GM23338 (cell line): ENCODE results near the gene SPDYE1. TPM values are rescaled to one million over a fixed set of nuclear protein-coding genes. Genes with fewer than 3 reads are reported as not detected.
"Not testable (repeated sequence)": the region's sequence is repeated elsewhere in the genome, so short reads cannot be mapped to it uniquely, and the experiment has no call there.

ENCODE experiments used
- ATAC-seq: fragments of 200-7000 bp; cut with Tn5 transposase; 3 replicates; pipeline ENCODE4 v1.9.1; 2020
- DNase-seq: peaks from one replicate; pipeline ENCODE4 v3.0.0-alpha.2; 2015; ENCODE audit warnings: low spot score
- H2AFZ ChIP-seq: fragments of 200-600 bp; sonication (generic); 2 replicates; pipeline ENCODE4 v1.8.0; 2016; ENCODE audit warnings: antibody characterized with exemption, mild to moderate bottlenecking, moderate library complexity
- H3F3A ChIP-seq: fragments of 200-600 bp; sonication (generic); replicated peaks from 2 replicates; pipeline ENCODE4 v1.8.0; 2017; ENCODE audit warnings: antibody characterized with exemption, mixed run types, low read depth
- H3K27ac ChIP-seq: fragments of 200-600 bp; sonication (generic); 2 replicates; pipeline ENCODE4 v1.6.1; 2016; ENCODE audit warnings: low read depth
- H3K27me3 ChIP-seq: fragments of 200-600 bp; sonication (generic); 2 replicates; pipeline ENCODE4 v1.8.0; 2016; ENCODE audit warnings: mild to moderate bottlenecking, mixed run types, moderate library complexity; ENCODE audit not compliant: insufficient read depth
- H3K36me3 ChIP-seq: fragments of 200-600 bp; sonication (generic); 2 replicates; pipeline ENCODE4 v1.8.0; 2016; ENCODE audit warnings: mild to moderate bottlenecking; ENCODE audit not compliant: insufficient read depth
- H3K4me1 ChIP-seq: fragments of 200-600 bp; sonication (generic); 2 replicates; pipeline ENCODE4 v1.8.0; 2016; ENCODE audit warnings: mild to moderate bottlenecking, moderate library complexity; ENCODE audit not compliant: insufficient read depth
- H3K4me2 ChIP-seq: fragments of 200-600 bp; sonication (generic); 2 replicates; pipeline ENCODE4 v1.7.1; 2017; ENCODE audit warnings: mixed run types
- H3K4me3 ChIP-seq: fragments of 200-600 bp; sonication (generic); 2 replicates; pipeline ENCODE4 v1.6.1; 2016; ENCODE audit warnings: mixed run types
- H3K79me2 ChIP-seq: fragments of 200-600 bp; sonication (generic); replicated peaks from 2 replicates; pipeline ENCODE4 v1.8.0; 2017; ENCODE audit warnings: mild to moderate bottlenecking; ENCODE audit not compliant: insufficient read depth
- H3K9me2 ChIP-seq: fragments of 200-600 bp; sonication (generic); 2 replicates; pipeline ENCODE4 v1.8.0; 2017; ENCODE audit not compliant: insufficient read depth
- H4K20me1 ChIP-seq: fragments of 200-600 bp; sonication (generic); replicated peaks from 2 replicates; pipeline ENCODE4 v1.8.0; 2017; ENCODE audit warnings: mild to moderate bottlenecking; ENCODE audit not compliant: insufficient read depth
- H3K27ac Mint-ChIP-seq: 2 replicates; pipeline ENCODE4 v1.8.0; 2020; ENCODE audit warnings: inconsistent platforms, mild to moderate bottlenecking, moderate library complexity, mixed read lengths
- H3K27me3 Mint-ChIP-seq: 3 replicates; pipeline ENCODE4 v1.8.0; 2022; ENCODE audit warnings: low read depth, mild to moderate bottlenecking, moderate library complexity, mixed read lengths, inconsistent platforms; ENCODE audit not compliant: insufficient read depth, poor library complexity
- H3K36me3 Mint-ChIP-seq: 3 replicates; pipeline ENCODE4 v1.8.0; 2021; ENCODE audit warnings: low read depth, mild to moderate bottlenecking, inconsistent platforms, moderate library complexity, mixed read lengths
- H3K4me1 Mint-ChIP-seq: 3 replicates; pipeline ENCODE4 v1.8.0; 2020; ENCODE audit warnings: mild to moderate bottlenecking, inconsistent platforms, mixed read lengths
- H3K4me3 Mint-ChIP-seq: 3 replicates; pipeline ENCODE4 v1.8.0; 2021; ENCODE audit warnings: moderate library complexity, mild to moderate bottlenecking, inconsistent platforms, mixed read lengths
- H3K9me3 Mint-ChIP-seq: 3 replicates; pipeline ENCODE4 v1.8.0; 2020; ENCODE audit warnings: moderate library complexity, mild to moderate bottlenecking, inconsistent platforms, mixed read lengths
- CREB1 ChIP-seq: fragments of 250-450 bp; sonication (Bioruptor Pico); IDR thresholded peaks from 2 replicates; pipeline ENCODE4 v1.5.0; 2020; ENCODE audit warnings: low read depth, mild to moderate bottlenecking, moderate library complexity
- EZH2 ChIP-seq: fragments of 200-600 bp; sonication (generic); IDR thresholded peaks from one replicate; pipeline ENCODE4 v1.8.0; 2017; ENCODE audit warnings: antibody characterized with exemption, mild to moderate bottlenecking, low read depth; ENCODE audit not compliant: unreplicated experiment
- JUNB ChIP-seq: IDR thresholded peaks from one replicate; pipeline ENCODE4 v1.6.1; 2016; ENCODE audit warnings: antibody characterized with exemption; ENCODE audit not compliant: unreplicated experiment
- POLR2AphosphoS5 ChIP-seq: IDR thresholded peaks from 2 replicates; pipeline ENCODE4 v1.6.1; 2016; ENCODE audit warnings: antibody characterized with exemption, low read depth
- long read RNA-seq: library from polyadenylated mRNA; unstranded; transcript quantifications from one replicate; pipeline ENCODE4 v2.0.0, GENCODE V29; 2020; ENCODE audit not compliant: unreplicated experiment
- polyA plus RNA-seq: library from polyadenylated mRNA; unstranded; fragments of >200 nt; fragmentation: Nextera tagmentation; extraction: Ambion mirVana; gene quantifications from 2 replicates; pipeline ENCODE4 v1.2.1, GENCODE V29; 2016
- total RNA-seq: library from RNA; depleted of rRNA; stranded (reverse); fragments of >200 nt; shearing (Covaris generic); gene quantifications from 2 replicates; pipeline ENCODE4 v1.2.3, GENCODE V29; 2014; rRNA removed
- TF ChIP-seq, protein P1 (sequence below), 2 experiments: fragments of 200-600 bp in 1 of 2; sonication (generic) in 1 of 2; conservative IDR thresholded peaks; 2 replicates each; pipeline versions ENCODE4 v1.5.1 to v1.6.1; 2016 to 2017; ENCODE audit warnings: antibody characterized with exemption in 2 of 2, low read depth in 2 of 2, mild to moderate bottlenecking in 2 of 2, moderate library complexity in 1 of 2
- TF ChIP-seq, protein P2 (sequence below): IDR thresholded peaks from 2 replicates; pipeline ENCODE4 v1.6.1; 2016; ENCODE audit warnings: antibody characterized with exemption
- TF ChIP-seq, protein P3 (sequence below): fragments of 250-450 bp; sonication (Bioruptor Pico); IDR thresholded peaks from 2 replicates; pipeline ENCODE4 v1.5.0; 2020; ENCODE audit warnings: mild to moderate bottlenecking, moderate library complexity

Gene SPDYE1, protein sequence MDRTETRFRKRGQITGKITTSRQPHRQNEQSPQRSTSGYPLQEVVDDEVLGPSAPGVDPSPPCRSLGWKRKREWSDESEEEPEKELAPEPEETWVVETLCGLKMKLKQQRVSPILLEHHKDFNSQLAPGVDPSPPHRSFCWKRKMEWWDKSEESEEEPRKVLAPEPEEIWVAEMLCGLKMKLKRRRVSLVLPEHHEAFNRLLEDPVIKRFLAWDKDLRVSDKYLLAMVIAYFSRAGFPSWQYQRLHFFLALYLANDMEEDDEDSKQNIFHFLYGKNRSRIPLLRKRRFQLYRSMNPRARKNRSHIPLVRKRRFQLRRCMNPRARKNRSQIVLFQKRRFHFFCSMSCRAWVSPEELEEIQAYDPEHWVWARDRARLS
- total RNA-seq (not detected in 2 replicates), polyA plus RNA-seq (1.4 and 1.6 TPM in 2 replicates)
- long read RNA-seq = 0 reads

DNA sequence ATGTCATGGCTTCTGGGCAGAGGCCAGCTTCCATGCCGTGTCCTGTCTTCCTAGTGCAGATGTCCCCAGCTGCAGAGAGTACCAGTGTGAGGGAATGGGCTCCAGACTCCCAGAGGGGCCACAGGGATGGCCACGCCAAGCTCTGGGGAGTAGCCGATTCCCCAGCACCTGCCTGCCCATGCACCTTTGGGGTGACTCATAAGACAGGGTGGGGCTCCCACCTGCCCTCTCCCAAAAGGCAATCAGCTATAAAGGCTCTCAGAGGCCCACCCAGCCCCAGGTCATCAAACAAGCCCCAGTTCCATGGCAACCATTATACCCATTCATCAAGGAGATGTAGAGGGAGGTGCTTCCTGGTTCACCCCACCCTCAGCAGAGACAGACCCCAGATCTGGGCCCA lies at the start of gene SPDYE1:
Gene SPDYE1, plus strand, starts transcription at position 366 of the 400 bp plus-strand sequence. CDS start 2,053 bp downstream, outside the sequence.
- not testable (repeated sequence) for H3K27ac ChIP-seq, H3K36me3 ChIP-seq, H3K27me3 Mint-ChIP-seq, H3K79me2 ChIP-seq, H3K27me3 ChIP-seq, ATAC-seq, DNase-seq, H3K9me3 Mint-ChIP-seq, H3F3A ChIP-seq, H3K27ac Mint-ChIP-seq, H3K4me3 Mint-ChIP-seq, H4K20me1 ChIP-seq, H3K9me2 ChIP-seq, H3K4me2 ChIP-seq, H3K4me1 ChIP-seq, H3K36me3 Mint-ChIP-seq, H3K4me3 ChIP-seq, H3K4me1 Mint-ChIP-seq, H2AFZ ChIP-seq

DNA sequence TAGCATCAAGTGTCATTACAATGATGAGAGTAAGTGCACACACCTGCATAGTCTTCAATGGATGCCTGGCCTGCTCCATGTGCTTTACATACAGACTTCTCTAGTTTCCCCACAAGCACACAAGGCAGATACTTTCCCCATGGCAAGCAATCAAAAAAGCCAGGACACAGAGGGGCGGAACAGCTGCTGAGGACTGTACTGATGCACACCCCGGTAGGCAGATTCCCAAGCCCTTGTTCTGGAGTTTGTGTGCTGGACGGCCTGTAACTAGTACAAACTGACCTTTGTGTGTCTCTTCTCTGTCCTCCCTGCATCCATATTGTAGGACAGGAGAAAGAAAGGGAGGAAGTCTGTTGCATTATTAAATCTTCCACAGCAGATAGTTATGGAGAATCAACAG lies 45.7 kb upstream of the SPDYE1 start:
- DNase-seq (no peak), ATAC-seq (no peak)
- H3K27ac Mint-ChIP-seq = no peak overlapping the region
- H3K9me3 Mint-ChIP-seq = no peaks in the 10 kb centered on the region
- H4K20me1 ChIP-seq = no peaks in the 10 kb centered on the region
- H3K36me3 Mint-ChIP-seq = 0 out of 3 replicates have a peak, but pooled peaks cover 3% of the 10 kb centered on the region
- H3K4me3 ChIP-seq = no peak overlapping the region
- no peak overlapping the region for H2AFZ ChIP-seq
- peaks cover 11% of the 10 kb centered on the region; the same call in 2 of the 3 replicates for H3K4me1 Mint-ChIP-seq
- no peak for TF ChIP-seq JUNB
- TF ChIP-seq POLR2AphosphoS5 = no peak
- no peak for TF ChIP-seq CREB1
- TF ChIP-seq EZH2 = no peak
- TF ChIP-seq, protein P1, sequence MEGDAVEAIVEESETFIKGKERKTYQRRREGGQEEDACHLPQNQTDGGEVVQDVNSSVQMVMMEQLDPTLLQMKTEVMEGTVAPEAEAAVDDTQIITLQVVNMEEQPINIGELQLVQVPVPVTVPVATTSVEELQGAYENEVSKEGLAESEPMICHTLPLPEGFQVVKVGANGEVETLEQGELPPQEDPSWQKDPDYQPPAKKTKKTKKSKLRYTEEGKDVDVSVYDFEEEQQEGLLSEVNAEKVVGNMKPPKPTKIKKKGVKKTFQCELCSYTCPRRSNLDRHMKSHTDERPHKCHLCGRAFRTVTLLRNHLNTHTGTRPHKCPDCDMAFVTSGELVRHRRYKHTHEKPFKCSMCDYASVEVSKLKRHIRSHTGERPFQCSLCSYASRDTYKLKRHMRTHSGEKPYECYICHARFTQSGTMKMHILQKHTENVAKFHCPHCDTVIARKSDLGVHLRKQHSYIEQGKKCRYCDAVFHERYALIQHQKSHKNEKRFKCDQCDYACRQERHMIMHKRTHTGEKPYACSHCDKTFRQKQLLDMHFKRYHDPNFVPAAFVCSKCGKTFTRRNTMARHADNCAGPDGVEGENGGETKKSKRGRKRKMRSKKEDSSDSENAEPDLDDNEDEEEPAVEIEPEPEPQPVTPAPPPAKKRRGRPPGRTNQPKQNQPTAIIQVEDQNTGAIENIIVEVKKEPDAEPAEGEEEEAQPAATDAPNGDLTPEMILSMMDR (conservative IDR thresholded peaks at IDR 0.05; ENCODE audit: low read depth in 2 of 2) = no peak
- TF ChIP-seq, protein P2, sequence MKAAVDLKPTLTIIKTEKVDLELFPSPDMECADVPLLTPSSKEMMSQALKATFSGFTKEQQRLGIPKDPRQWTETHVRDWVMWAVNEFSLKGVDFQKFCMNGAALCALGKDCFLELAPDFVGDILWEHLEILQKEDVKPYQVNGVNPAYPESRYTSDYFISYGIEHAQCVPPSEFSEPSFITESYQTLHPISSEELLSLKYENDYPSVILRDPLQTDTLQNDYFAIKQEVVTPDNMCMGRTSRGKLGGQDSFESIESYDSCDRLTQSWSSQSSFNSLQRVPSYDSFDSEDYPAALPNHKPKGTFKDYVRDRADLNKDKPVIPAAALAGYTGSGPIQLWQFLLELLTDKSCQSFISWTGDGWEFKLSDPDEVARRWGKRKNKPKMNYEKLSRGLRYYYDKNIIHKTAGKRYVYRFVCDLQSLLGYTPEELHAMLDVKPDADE = no peak
- TF ChIP-seq, protein P3, sequence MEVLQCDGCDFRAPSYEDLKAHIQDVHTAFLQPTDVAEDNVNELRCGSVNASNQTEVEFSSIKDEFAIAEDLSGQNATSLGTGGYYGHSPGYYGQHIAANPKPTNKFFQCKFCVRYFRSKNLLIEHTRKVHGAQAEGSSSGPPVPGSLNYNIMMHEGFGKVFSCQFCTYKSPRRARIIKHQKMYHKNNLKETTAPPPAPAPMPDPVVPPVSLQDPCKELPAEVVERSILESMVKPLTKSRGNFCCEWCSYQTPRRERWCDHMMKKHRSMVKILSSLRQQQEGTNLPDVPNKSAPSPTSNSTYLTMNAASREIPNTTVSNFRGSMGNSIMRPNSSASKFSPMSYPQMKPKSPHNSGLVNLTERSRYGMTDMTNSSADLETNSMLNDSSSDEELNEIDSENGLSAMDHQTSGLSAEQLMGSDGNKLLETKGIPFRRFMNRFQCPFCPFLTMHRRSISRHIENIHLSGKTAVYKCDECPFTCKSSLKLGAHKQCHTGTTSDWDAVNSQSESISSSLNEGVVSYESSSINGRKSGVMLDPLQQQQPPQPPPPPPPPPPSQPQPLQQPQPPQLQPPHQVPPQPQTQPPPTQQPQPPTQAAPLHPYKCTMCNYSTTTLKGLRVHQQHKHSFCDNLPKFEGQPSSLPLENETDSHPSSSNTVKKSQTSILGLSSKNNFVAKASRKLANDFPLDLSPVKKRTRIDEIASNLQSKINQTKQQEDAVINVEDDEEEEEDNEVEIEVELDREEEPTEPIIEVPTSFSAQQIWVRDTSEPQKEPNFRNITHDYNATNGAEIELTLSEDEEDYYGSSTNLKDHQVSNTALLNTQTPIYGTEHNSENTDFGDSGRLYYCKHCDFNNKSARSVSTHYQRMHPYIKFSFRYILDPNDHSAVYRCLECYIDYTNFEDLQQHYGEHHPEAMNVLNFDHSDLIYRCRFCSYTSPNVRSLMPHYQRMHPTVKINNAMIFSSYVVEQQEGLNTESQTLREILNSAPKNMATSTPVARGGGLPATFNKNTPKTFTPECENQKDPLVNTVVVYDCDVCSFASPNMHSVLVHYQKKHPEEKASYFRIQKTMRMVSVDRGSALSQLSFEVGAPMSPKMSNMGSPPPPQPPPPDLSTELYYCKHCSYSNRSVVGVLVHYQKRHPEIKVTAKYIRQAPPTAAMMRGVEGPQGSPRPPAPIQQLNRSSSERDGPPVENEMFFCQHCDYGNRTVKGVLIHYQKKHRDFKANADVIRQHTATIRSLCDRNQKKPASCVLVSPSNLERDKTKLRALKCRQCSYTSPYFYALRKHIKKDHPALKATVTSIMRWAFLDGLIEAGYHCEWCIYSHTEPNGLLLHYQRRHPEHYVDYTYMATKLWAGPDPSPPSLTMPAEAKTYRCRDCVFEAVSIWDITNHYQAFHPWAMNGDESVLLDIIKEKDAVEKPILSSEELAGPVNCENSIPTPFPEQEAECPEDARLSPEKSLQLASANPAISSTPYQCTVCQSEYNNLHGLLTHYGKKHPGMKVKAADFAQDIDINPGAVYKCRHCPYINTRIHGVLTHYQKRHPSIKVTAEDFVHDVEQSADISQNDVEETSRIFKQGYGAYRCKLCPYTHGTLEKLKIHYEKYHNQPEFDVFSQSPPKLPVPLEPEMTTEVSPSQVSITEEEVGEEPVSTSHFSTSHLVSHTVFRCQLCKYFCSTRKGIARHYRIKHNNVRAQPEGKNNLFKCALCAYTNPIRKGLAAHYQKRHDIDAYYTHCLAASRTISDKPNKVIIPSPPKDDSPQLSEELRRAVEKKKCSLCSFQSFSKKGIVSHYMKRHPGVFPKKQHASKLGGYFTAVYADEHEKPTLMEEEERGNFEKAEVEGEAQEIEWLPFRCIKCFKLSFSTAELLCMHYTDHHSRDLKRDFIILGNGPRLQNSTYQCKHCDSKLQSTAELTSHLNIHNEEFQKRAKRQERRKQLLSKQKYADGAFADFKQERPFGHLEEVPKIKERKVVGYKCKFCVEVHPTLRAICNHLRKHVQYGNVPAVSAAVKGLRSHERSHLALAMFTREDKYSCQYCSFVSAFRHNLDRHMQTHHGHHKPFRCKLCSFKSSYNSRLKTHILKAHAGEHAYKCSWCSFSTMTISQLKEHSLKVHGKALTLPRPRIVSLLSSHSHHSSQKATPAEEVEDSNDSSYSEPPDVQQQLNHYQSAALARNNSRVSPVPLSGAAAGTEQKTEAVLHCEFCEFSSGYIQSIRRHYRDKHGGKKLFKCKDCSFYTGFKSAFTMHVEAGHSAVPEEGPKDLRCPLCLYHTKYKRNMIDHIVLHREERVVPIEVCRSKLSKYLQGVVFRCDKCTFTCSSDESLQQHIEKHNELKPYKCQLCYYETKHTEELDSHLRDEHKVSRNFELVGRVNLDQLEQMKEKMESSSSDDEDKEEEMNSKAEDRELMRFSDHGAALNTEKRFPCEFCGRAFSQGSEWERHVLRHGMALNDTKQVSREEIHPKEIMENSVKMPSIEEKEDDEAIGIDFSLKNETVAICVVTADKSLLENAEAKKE (CRISPR knock-in tag) = no peak
- H3F3A ChIP-seq = no peaks in the 10 kb centered on the region
- H3K27ac ChIP-seq = no peak overlapping the region
- H3K36me3 ChIP-seq = no peaks in the 10 kb centered on the region
- H3K79me2 ChIP-seq = no peaks in the 10 kb centered on the region
- H3K4me1 ChIP-seq = peaks cover 16% of the 10 kb centered on the region
- no peaks in the 10 kb centered on the region for H3K27me3 ChIP-seq
- H3K4me3 Mint-ChIP-seq = no peak overlapping the region
- H3K9me2 ChIP-seq = no peaks in the 10 kb centered on the region
- peaks cover 5% of the 10 kb centered on the region for H3K27me3 Mint-ChIP-seq
- H3K4me2 ChIP-seq = no peak overlapping the region
